NCI-H2171 (cell line): ENCODE measurements around the gene EHF.

Source experiments
- DNase-seq: peaks from one replicate; lab custom pipeline; 2025; lab: John Stamatoyannopoulos, UW

The EHF gene

DNA sequence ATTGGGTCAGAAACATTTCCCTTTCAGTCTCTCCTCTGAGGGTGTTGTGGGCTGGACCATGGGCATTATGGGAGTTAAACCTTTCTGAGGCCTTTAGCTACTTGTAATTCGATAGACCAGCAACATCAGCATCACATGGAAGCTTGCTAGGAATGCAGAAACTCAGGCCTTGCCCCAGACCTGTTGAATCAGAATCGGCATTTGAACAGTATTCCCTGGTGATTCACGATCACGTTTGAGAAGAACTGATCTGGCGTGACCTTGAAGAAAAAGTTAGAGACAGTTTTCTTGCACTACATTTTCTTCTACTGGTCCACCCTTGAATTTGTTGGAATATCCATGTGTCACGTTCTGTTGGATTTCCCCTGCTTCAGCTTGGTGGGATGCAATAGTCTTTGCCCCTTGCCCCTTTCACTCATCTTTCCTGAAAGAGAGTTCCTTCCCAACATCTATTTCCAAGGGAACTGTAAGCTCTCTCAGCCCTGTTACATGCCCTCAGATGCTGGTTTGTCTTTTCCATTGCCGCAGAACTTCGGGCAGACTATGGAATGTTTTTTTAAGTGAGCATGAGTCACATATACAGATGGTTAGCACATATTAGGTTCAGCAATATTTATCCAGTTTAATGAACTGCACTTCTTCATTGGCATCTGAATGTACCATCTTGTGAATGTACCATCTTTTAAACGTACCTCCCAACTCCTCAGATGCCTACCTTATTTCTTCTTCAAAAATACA is 23.9 kb downstream of the EHF start:
- DNase-seq = no peak

DNA sequence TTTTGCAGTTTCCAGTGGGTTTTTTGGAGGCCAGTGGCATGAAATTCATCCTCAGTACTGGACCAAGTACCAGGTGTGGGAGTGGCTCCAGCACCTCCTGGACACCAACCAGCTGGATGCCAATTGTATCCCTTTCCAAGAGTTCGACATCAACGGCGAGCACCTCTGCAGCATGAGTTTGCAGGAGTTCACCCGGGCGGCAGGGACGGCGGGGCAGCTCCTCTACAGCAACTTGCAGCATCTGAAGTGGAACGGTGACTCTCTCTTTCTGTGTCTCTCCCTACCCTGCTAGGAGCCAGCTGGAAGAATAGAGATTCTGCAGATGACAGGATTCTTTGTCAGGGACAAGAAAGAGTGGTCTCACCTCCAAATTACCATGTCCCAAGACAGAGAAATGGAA is 25.5 kb downstream of the EHF start:
- DNase-seq = no peak

DNA sequence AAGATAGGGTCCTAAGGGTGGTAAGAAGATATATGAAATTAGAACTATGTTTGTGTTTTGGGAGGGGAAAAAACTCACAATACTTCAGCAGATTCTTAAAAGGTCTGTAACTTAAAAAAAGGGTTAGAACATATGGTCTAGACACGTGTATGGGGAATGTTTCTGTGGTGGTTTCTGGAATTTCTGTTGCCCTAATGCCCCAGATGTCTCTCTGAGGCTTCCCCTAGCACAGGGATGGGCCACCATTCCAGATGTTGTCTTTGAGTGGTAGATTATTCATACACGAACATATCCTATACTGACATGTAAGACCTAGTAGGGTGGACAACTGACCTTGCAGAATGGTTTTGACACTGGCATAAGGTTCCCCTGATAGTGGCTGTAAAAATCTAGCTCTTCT is 26.2 kb downstream of the EHF start:
- no peak for DNase-seq

DNA sequence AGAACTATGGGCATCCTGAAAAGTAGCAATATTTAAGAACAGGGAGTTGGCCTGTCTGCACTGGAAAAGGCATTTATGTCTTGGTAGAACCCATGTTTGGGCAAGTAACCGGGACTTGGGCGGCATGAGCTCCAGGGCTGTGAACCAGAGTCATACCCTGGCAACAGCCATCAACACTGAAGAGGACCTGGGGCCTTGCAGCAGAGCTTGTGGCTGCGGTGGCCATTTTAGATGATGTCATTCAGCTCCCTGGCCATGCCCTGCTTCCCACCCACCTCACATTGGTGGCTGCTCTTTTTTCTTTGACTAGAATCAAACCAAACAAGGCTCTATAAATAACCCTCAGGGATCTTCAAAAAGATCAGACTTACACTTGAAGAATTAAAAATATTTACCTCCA is 26.6 kb downstream of the EHF start:
- no peak for DNase-seq

GRCh38 chr11:34648036-34648435 is 27.1 kb downstream of the EHF start:
- no peak for DNase-seq

- DNase-seq = no peak
Observed at GRCh38 chr11:34649597-34649996, 28.7 kb downstream of the EHF start.

DNA sequence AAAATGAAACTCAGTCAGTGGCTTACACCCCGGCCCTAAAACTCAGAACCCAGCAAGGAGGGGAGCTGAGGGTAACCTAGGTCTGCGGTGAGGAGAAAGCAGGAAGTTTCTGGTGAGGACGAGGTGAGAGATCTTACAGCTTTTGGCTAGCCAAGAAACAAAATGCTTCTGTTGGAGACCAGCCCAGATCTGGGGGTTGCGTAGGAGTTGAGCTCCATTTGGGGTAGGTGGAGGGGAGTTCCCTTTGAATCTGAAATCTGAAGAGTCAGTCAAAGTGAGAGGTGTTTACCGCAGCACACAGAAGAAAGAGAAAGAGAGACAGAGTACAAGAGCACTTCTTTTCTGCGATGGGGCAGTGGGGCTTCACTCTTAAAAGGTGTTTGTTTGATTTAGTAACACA is 29.6 kb downstream of the EHF start:
- DNase-seq = no peak

DNA sequence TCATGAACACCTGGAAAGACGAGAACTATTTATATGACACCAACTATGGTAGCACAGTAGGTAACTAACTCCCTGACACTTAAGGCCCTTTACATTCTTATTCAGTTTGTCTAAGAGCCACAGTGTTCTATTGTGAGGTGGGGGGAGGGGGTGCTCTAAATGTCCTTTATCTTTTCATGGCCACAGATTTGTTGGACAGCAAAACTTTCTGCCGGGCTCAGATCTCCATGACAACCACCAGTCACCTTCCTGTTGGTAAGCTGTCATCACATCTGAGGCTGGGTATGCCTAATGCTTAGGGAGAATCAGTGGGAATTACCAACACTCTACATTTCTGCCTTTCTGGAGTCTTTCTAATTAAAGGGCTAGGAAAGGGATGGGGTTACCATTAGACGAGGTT is 30.7 kb downstream of the EHF start:
- no peak for DNase-seq

DNA sequence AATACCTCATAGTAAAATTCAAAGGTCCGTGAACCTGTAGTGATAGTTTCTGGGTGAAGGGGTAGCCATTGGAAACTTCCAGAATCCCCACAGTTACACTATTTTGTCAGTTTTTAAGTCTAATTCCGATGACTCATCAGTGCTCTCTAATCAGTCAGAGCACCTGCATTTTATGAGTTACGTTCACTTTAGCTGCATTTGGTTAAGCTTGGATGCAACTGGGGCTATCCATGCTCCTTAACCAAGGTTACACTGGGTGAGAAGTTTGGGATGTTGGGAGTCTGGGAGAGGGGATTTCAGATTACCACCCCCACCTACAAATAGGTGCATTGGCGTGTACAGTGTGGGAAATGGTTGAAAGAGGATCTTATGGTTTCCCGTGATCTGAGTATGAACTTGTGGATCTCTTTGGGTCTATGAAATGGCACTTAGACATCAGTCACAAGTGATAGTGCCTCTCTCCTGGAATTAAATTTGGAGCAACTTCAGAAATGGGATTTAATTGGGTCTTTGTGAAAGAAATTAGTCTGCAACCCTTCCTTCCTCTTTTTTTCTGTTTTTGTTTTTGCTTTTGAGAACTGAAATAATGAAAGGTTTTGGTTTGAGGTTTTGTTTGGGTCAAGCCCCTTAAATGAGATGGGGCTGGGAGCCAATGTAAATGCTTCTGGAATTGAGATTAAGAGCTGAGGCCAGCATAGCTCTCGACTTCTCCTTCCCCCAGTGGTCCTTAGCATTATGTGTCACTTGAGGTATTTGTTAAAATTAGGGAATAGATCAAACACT is 31.5 kb downstream of the EHF start:
- no peak for DNase-seq

- no peak for DNase-seq
Observed at GRCh38 chr11:34653031-34653430, 32.1 kb downstream of the EHF start.

DNA sequence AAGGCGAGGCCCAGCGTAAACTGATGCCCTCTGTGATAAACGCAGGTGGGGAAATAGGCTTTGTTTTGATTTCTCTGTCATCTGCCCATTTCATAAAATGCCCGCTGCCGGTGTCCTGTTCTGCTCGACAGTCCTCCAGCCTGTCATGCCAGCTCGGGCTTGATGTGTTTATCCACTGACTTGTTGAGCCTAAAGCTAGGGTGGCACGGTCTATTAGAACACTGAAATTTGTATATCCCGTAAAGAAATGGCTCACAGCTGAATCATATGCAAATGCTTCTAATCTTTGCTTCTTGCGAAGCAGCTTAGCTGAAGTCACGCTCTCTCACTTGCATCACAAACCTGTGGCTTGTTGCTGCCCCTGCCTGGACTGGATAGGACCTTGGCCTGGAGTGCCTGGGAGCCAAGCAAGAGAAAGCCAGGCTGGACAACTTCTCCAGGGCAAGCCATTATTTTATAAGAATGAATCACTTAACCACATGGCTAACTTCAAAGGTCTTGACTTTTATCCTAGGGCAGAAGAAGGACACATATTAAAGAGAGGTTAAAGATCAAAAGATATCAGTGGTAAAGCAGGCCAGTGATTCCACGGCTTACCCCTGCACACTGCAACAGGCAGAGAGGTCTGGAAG is 33.1 kb downstream of the EHF start:
- no peak for DNase-seq

DNA sequence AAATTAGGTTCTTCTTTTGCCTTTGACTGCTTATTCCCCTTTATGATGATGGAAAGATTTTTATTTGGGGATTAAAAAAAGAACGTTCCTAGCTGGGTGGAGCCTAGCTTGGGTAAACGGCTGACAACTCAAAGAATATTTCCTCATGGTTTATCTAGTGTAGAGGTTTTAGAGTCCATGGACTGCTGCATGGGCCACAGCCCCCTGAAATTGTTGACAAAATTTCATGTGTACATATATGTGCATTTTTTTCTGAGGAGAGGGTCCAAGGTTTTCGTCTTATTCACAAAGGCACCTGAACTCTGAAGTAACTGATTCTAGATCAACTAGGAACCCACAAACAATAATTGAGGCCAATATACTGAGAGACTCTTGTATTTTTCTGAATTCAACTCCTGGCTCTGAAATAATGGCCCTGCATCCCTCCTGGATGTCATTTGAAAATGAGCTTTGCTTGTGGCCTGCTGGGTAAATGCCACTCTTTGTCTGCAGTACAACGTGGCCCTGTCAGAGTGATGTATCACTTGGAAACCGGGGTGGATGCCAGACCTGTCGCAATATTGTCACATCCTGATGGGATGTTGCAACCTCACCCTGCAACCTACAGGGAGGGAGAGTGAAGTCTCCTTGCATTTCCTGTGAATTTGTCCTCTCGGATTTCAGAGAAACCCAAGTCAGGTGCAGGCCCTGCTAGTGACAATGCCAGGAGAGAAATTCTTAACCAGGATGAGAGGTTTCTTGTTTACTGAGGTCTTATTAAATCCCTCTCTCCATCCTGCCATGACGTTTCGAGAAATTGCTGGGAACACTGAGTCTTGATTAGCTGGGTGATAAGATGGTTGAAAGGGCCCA is 33.8 kb downstream of the EHF start:
- no peak for DNase-seq

DNA sequence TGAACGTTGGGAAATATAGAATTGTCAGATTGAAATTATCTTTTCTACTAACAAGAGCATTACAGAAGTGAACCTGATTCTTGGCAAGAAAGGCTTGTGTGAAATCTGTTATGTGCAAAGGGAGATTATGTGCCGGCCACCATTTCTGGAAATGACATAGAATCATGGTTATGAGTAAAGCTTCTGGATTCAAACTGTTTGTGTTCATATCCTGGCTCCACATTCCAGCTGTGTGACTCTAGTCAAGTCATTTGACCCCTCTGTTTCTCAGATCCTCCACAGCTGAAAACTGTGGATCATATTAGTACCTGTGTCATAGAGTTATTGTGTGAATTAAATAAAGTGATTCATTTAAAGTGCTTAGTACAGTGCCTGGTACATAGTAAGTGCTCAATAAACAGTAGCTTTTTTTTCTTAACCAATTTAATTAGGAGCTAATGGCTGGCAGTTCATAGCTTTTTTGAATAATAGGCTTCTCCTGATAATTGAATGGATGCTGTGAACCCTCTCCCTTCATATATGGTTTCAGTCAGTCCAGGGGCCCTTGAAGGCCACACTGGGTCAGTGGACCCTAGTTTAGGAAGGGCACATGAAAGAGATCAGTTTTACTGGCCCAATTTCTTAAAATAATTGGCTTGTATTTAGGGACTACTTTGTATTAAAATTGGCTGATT is 34.6 kb downstream of the EHF start:
- no peak for DNase-seq

DNA sequence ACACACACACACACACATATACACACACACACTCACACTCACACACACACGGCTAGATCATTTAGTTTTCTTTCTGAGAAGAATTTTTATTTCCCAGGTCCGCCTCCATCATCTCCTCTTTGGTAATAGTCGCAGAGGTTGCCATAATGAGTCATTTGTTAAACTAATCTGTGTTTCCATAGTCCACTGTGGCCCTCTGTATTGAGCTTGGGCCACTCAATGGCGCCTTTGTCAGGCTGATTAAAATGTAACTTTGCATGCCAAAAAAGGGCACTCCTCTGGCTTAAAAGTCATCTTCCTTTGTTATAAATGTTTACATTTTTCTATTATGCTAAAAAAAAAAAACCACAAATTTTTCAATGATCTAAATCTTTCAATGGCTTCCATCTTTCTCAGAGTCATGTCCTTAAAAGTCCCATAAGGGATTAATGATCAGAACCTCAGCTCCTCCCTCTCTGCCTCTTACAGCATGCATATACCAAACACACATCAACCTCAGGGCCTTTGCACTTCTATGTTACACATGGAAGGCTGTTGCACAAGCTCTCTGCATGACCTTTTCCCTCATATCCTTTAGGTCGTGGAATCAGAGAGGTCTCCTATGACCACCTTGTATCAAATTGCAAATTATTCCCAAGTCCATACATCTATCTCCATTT is 35.3 kb downstream of the EHF start:
- DNase-seq = no peak

GRCh38 chr11:34658071-34659015 is 37.5 kb downstream of the EHF start:
- DNase-seq = no peak

DNA sequence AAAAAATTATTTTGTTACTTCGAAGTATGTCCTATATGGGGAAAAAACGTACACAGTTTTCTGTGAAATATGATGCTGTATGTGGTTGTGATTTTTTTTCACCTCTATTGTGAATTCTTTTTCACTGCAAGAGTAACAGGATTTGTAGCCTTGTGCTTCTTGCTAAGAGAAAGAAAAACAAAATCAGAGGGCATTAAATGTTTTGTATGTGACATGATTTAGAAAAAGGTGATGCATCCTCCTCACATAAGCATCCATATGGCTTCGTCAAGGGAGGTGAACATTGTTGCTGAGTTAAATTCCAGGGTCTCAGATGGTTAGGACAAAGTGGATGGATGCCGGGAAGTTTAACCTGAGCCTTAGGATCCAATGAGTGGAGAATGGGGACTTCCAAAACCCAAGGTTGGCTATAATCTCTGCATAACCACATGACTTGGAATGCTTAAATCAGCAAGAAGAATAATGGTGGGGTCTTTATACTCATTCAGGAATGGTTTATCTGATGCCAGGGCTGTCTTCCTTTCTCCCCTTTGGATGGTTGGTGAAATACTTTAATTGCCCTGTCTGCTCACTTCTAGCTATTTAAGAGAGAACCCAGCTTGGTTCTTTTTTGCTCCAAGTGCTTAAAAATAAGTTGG is 38.3 kb downstream of the EHF start:
- DNase-seq = no peak

DNA sequence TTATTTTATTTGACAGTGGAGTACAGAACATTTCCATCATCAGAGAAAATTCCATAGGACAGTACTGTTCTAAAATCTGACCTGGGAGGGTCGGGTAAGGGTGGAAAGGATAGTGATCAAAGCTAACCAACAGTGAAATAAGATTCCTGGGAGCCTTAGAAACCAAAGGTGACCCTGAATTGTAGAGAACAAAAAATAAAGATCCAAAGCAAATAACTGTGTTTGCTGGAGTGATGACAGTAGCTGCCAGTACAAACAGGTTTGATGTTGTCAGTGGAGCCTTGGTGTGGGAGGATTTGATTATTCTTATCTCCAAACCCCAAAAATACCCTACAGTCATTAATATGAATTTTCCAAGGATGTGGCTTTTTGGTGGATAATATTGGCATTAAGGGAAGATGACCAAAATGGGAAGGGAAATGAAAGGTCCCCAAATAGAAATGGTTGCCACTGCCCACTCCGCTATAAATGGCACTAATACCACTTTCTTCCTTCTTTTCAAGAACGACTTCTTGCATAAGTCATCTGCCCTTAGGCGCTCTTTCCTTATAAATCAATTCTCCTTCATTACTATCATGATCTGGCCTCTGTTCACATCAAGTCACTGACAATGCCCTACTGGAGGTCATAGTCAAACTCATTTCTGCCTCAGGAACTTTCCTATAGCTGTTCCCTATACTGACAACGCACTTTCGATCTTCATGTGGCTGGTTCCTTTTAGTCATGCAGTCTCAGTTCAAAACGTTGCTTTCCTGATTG is 44.4 kb downstream of the EHF start:
- DNase-seq = no peak

GRCh38 chr11:34667810-34668582 is 47.1 kb downstream of the EHF start:
- no peak for DNase-seq
